ENCODE data around the gene B3GAT1. TPM values are rescaled to one million over a fixed set of nuclear protein-coding genes. Genes with fewer than 3 reads are reported as not detected.

The B3GAT1 gene
- total RNA-seq, 1 experiment from 2014 or later = 3.7 TPM

DNA sequence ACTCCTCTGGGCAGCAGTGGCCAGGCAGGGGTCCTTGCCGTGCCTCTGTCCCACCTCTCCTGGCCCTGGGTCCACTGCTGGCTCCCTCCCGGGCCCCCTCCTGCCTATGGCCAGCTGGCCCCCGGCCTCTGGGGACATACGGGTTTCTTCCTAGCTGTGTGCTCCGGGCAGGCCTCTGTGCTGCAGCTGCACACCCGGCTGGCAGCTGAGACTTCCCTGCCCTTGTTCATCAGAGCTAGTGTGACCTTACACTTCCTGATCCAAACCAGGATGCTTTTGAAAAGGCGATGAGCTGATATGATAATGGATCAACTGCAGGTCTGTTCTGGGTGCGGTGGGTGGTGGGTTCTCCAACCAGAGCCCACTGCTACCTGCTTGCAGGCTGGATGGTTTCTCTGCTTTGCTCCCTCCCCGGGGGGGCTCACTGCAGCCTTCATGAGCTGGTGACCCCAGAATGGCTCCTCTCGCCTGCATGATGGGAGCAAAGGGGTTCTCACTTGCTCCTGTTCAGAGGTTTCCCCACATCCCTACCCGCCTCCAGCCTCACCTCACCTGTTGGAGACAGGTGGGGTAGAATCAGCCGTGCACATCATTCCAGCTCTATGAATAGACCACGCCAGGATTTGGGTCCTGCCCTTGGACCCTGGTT, 13.3 kb downstream of the B3GAT1 start:
- no peaks in the 10 kb centered on the region for H3K9me3 ChIP-seq (ENCODE audit: low read depth, low read length, poor library complexity, severe bottlenecking)
- intact Hi-C loops (cut with micrococcal nuclease; ENCODE audit: unreplicated experiment) = no loop called here
- no TSS peak for BruUV-seq (replicated peaks)
- no peak for TF ChIP-seq EZH2 (IDR thresholded peaks at IDR 0.05; ENCODE audit: borderline replicate concordance, low read depth, low read length, poor library complexity, severe bottlenecking)
- TF ChIP-seq, protein P1, sequence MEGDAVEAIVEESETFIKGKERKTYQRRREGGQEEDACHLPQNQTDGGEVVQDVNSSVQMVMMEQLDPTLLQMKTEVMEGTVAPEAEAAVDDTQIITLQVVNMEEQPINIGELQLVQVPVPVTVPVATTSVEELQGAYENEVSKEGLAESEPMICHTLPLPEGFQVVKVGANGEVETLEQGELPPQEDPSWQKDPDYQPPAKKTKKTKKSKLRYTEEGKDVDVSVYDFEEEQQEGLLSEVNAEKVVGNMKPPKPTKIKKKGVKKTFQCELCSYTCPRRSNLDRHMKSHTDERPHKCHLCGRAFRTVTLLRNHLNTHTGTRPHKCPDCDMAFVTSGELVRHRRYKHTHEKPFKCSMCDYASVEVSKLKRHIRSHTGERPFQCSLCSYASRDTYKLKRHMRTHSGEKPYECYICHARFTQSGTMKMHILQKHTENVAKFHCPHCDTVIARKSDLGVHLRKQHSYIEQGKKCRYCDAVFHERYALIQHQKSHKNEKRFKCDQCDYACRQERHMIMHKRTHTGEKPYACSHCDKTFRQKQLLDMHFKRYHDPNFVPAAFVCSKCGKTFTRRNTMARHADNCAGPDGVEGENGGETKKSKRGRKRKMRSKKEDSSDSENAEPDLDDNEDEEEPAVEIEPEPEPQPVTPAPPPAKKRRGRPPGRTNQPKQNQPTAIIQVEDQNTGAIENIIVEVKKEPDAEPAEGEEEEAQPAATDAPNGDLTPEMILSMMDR (conservative IDR thresholded peaks at IDR 0.05; ENCODE audit: low read depth, low read length) = no peak
- ChIA-PET CTCF (no interaction called here), POLR2A (ENCODE audit: low non-redundant PET) (no interaction called here)
- no peaks in the 10 kb centered on the region for H3K36me3 ChIP-seq (ENCODE audit: insufficient read depth, low read length, poor library complexity, severe bottlenecking)
- H3K27ac ChIP-seq (ENCODE audit: low read depth, low read length, poor library complexity, severe bottlenecking) = no peak overlapping the region
- H3K4me3 ChIP-seq (ENCODE audit: low read depth, low read length, poor library complexity, severe bottlenecking) = no peak overlapping the region
- H3K4me1 ChIP-seq (ENCODE audit: insufficient read depth, low read length, poor library complexity, severe bottlenecking) = no peaks in the 10 kb centered on the region
- no peaks in the 10 kb centered on the region for H3K27me3 ChIP-seq (replicated peaks; ENCODE audit: insufficient read depth, low read depth, low read length, poor library complexity)
- DNase-seq (ENCODE audit: low spot score) = no peak

DNA sequence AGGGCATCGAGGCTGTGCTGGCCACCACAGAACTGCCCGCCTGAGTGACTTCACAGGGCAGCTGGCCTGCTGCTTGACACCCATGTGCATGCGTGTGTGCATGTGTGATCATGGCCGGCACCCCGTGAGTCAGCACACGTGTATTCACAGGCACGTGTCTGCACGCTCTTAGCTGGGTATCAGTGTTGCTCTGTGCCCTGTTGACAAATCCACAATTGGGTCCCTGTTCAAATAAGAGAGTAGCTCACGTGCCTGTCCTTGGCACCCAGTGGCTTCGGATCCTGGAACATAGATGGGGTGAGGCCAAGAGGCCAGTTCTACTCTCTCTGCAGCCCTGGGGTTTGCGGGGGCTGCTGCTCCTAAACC, 14.0 kb downstream of the B3GAT1 start:
- TF ChIP-seq, protein P1 (conservative IDR thresholded peaks at IDR 0.05; ENCODE audit: low read depth, low read length) = no peak
- TF ChIP-seq EZH2 (IDR thresholded peaks at IDR 0.05; ENCODE audit: borderline replicate concordance, low read depth, low read length, poor library complexity, severe bottlenecking) = no peak
- no peak for DNase-seq (ENCODE audit: low spot score)
- H3K36me3 ChIP-seq (ENCODE audit: insufficient read depth, low read length, poor library complexity, severe bottlenecking) = no peaks in the 10 kb centered on the region

DNA sequence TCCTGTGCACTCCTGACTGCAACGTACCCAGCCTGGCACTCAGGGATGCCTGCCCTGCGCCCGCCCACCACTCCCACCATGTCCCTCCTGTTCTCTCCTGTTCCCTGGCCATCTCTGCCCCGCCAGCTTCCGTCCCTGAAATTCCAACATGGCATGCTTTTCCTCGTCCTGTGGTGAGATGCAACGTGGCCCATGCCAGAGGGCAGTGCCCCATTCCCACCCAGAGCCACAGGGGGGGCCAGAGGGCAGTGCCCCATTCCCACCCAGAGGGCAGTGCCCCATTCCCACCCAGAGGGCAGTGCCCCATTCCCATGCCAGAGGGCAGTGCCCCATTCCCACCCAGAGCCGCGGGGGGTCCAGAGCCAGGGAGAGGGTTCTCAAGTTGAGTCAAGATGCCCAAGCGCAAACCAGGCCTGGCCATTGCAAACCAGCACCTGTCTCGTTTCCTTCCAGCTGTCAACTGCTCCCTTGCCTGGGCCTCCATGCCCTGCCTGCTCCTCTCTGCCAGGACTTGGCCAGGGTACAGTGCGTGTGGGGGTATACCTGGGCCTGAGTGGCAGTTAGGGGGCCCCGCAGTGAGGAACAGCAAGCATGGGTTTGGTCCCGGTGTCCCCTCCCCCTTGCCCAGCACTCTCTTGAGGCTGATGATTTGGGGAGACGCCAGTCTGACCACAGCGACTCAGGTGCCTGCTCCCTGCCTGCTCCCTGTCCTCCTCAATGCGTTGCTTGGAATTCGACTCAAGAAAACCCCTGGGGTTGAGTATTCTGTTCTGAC, 14.6 kb downstream of the B3GAT1 start:
- Histone ChIP-seq H3K4me3 (ENCODE audit: low read depth, low read length, poor library complexity, severe bottlenecking) (no peak overlapping the region), H3K27ac (ENCODE audit: low read depth, low read length, poor library complexity, severe bottlenecking) (no peak overlapping the region), H3K27me3 (replicated peaks; ENCODE audit: insufficient read depth, low read depth, low read length, poor library complexity) (no peaks in the 10 kb centered on the region), H3K9me3 (ENCODE audit: low read depth, low read length, poor library complexity, severe bottlenecking) (no peaks in the 10 kb centered on the region), H3K4me1 (ENCODE audit: insufficient read depth, low read length, poor library complexity, severe bottlenecking) (no peaks in the 10 kb centered on the region), H3K36me3 (ENCODE audit: insufficient read depth, low read length, poor library complexity, severe bottlenecking) (no peaks in the 10 kb centered on the region)
- intact Hi-C loops (cut with micrococcal nuclease; ENCODE audit: unreplicated experiment) = no loop called here
- ChIA-PET POLR2A (ENCODE audit: low non-redundant PET) (no interaction called here), CTCF (no interaction called here)
- no peak for TF ChIP-seq EZH2 (IDR thresholded peaks at IDR 0.05; ENCODE audit: borderline replicate concordance, low read depth, low read length, poor library complexity, severe bottlenecking)
- TF ChIP-seq, protein P1 (conservative IDR thresholded peaks at IDR 0.05; ENCODE audit: low read depth, low read length) = no peak
- no TSS peak for BruUV-seq (replicated peaks)
- DNase-seq (ENCODE audit: low spot score) = no peak

More for the DNA sequence above, 14.0 kb downstream of the B3GAT1 start:
- Histone ChIP-seq H3K4me3 (ENCODE audit: low read depth, low read length, poor library complexity, severe bottlenecking) (no peak overlapping the region), H3K27ac (ENCODE audit: low read depth, low read length, poor library complexity, severe bottlenecking) (no peak overlapping the region), H3K27me3 (replicated peaks; ENCODE audit: insufficient read depth, low read depth, low read length, poor library complexity) (no peaks in the 10 kb centered on the region), H3K9me3 (ENCODE audit: low read depth, low read length, poor library complexity, severe bottlenecking) (no peaks in the 10 kb centered on the region), H3K4me1 (ENCODE audit: insufficient read depth, low read length, poor library complexity, severe bottlenecking) (no peaks in the 10 kb centered on the region)
- POLR2A ChIA-PET (ENCODE audit: low non-redundant PET) = no interaction called here
- no TSS peak for BruUV-seq (replicated peaks)
- intact Hi-C loops (cut with micrococcal nuclease; ENCODE audit: unreplicated experiment) = no loop called here
- CTCF ChIA-PET = no interaction called here

Data from A673 (cell line).